Fibroblast of mammary gland (primary cell): ENCODE measurements around the gene POLDIP3.

ENCODE experiments used
- DNase-seq: peaks from one replicate; pipeline ENCODE4 v3.0.0-alpha.2; 2010; ENCODE audit warnings: low read depth
- H3K4me3 ChIP-seq: 2 replicates; pipeline ENCODE4 v1.5.1; 2011; ENCODE audit warnings: low read depth, mild to moderate bottlenecking, low read length, moderate library complexity; ENCODE audit not compliant: control insufficient read depth
- TF ChIP-seq, protein P1 (sequence below): conservative IDR thresholded peaks from 2 replicates; pipeline ENCODE4 v1.5.1; 2011; ENCODE audit warnings: low read depth, low read length, inconsistent platforms; ENCODE audit not compliant: control insufficient read depth, insufficient read depth

POLDIP3 gene

DNA sequence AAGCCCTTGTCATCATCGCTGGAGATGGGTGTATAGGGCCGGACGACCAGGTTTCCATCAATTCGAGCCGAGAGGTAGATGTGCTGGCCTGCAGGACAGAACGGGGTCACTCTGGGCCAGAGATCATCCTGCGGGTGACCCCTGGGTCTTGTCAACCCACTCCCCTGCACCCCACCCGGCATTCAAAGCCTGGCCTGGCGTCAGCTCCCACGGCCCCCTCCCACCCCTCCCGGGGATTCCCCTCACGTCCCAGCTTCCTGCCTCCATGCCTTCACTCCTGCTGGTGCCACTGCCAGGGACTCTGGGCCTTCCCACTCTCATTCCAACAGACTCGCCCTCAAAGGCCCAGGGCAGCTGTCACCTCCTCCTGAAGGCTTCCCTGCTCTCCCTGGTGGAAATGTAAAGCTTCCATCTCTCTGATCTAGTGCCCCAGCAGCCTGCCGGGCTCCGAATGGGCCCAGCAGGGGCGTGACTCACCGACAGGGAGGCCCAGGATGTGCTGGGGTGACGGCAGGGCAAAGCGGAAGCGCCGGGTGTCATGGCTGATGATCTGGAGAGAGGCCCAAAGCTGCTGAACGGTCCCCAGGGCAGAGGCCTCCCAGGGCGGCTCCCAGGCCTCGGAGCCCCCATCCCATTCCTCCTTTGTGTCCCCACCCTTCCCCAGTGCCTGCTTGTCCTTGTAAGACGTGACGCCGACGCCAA is 16.4 kb upstream of the POLDIP3 start:
- H3K4me3 ChIP-seq, result no peak overlapping the region
- TF ChIP-seq, protein P1, sequence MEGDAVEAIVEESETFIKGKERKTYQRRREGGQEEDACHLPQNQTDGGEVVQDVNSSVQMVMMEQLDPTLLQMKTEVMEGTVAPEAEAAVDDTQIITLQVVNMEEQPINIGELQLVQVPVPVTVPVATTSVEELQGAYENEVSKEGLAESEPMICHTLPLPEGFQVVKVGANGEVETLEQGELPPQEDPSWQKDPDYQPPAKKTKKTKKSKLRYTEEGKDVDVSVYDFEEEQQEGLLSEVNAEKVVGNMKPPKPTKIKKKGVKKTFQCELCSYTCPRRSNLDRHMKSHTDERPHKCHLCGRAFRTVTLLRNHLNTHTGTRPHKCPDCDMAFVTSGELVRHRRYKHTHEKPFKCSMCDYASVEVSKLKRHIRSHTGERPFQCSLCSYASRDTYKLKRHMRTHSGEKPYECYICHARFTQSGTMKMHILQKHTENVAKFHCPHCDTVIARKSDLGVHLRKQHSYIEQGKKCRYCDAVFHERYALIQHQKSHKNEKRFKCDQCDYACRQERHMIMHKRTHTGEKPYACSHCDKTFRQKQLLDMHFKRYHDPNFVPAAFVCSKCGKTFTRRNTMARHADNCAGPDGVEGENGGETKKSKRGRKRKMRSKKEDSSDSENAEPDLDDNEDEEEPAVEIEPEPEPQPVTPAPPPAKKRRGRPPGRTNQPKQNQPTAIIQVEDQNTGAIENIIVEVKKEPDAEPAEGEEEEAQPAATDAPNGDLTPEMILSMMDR, result no peak
- no peak for DNase-seq

DNA sequence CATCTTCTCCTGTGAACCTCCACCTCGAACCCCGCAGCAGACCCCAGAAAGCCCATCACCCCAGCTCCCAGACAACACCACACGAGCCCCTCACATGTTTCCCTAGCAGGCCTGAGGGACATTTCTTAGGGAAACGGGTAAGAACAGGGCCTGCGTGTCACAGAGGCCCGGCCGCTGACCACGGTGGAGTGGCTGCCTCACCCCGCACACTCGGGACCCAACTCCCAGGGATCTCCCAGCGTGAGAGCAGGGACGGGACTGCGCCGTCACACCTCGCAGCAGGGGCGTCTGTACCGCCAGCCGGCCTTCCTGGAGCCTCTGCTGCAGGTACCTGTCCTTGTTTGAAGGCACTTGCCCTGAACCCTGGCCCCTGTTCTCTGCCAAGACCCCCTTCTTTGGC is 15.5 kb upstream of the POLDIP3 start:
- TF ChIP-seq, protein P1, result no peak
- no peak for DNase-seq
- H3K4me3 ChIP-seq, result no peak overlapping the region

DNA sequence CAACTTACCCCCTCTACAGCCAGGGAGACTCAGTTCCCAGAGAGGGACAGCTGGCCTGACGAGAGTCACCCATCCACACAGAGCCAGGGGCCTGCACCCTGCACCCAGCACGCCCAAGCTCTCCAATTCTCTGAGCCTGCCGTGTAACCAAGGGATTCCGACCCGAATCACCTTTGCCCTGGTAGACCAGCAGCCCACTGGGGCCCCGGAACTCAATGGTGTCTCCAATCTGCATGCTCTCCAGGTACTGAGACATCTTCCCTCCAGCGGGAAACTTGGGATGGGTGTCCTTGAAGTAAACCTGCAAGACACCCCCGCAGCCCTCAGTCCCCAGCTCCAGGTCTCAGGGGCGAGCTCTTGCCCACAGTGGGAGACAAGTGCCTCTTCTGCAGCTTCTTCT is 13.3 kb upstream of the POLDIP3 start:
- no peak for DNase-seq
- no peak overlapping the region for H3K4me3 ChIP-seq
- TF ChIP-seq, protein P1, result no peak

DNA sequence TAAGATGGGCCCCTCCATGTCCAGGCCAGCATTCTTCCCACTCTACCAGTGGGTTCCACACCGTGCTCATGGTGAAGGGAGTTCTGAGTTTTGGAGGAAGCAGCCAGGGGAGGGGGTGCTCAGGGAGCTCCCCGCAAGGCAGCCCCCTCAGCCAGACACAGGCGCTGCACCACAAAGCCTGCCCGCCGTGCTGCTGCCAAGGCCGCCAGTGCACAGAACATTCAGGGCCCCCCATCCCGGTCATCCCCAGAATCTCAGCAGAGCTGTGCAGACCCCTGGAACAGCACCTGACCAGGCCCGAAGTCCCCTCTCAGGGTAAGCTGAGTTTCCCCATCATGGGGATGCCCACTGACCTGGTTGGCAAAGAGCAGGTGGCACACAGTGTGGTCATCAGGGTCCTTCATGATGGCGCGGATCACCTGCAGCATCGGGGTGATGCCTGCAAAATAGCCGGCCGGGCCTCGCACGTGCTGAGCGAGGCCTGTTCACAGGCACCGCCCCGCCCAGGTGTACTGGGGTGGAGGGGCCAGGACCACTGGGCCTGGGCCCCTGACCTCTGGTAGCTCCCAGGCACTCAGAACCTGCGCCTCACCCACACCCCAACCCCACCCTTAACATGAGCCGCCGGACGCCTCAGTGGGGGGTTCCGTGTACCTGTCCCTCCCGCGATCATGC is 12.4 kb upstream of the POLDIP3 start:
- TF ChIP-seq, protein P1, result no peak
- H3K4me3 ChIP-seq, result no peak overlapping the region
- no peak for DNase-seq

DNA sequence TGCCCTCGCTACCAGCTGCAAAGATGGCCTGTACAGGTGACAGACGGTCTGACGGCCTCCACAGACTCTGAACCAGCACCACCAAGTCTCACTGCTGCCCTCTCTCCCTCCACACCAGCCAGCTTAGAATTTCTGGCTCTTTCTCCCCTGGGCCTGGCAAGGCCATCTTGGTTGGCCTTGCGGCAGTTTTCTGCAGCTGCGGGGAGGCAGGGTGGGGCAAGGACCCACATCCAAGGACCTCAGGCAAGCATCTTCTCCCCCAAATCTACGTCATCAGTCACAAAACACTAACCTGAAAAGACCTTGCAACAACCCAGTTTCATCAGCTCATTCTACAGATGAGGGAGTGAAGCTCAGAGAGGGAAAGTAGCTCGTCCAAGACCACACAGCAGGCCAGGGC is 11.7 kb upstream of the POLDIP3 start:
- TF ChIP-seq, protein P1, result no peak
- DNase-seq, result no peak
- no peak overlapping the region for H3K4me3 ChIP-seq

DNA sequence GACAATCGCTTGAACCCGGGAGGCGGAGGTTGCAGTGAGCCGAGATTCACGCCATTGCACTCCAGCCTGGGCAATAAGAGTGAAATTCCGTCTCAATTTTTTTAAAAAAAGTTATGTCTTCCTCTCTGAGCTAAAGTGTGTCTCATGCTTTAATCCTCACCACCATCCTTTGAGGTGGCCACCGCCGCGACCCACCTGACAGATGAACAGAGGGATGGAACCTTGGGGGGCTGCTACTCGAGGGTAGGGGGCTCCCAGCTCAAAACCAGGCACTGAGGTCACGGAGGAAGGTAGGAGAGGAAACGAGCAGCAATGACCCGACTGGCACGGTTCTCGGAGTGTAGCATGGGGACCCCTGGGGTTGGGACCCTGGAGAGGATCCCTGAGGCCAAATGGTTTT is 10.7 kb upstream of the POLDIP3 start:
- no peak overlapping the region for H3K4me3 ChIP-seq
- no peak for DNase-seq
- TF ChIP-seq, protein P1, result no peak
